GM19035 (cell line): ENCODE data around the gene ALK.

Experiments used
- ATAC-seq: cut with Tn5 transposase; IDR thresholded peaks from one replicate; pipeline ENCODE4 v1.9.1; 2021; ENCODE audit not compliant: unreplicated experiment

Gene ALK

DNA sequence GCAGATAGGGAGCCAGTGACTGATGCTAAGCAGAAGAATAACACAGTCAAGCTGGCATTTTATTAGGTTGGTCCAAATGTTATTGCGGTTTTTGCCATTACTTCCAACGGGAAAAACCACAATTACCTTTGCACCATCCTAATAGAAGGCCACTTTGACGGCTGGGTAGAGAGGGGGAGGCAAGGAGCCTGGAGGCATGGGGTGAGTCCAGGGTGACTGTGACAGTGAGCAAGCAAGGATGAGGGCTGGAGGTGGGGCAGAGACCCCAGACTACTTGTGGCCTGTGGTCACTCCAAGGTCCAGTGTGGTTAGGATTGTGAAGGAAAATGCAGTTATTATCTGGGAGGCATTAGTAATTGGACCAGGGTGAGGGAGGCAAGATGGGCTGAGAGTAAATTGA, 416.6 kb downstream of the ALK start:
- no peak for ATAC-seq

DNA sequence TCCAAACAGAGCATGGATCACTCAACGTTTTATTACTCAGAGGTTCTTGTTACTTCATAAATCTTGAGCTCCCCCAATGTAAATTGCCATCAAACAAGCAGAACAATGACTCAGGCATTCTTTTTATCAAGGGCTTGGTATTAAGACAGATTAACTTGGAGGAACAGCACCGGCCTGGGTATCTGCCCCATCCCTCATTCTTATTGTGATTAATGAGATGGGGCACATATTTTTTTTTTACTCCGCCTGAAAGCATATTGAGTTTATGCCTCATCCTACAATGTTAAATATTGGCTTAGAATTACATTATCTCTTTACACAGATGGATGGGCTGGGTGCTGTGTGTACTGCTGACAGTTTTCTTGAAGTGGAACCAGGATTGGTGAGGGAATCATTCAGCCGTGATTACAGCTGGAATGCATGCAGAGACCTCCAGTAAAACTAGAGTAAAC, 418.9 kb downstream of the ALK start:
- no peak for ATAC-seq

DNA sequence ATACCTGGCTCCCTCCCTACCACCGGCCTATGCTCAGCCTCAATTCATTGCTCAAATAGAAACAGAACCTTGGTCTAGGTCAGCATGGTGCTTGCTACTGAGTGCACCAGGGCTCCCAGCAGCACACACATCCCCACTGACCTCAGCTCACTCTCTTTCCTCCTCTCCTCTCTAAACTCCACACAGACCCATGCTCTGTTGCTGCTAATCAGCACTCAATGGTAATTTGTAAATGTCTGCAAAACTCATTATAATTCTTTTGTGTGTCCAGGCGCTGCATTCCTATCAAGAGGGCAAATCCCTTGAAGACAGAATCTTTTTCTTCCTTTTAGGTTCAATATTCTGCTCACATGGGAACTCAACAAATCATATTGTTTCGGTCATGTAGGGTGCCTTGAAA, 424.0 kb downstream of the ALK start:
- no peak for ATAC-seq

DNA sequence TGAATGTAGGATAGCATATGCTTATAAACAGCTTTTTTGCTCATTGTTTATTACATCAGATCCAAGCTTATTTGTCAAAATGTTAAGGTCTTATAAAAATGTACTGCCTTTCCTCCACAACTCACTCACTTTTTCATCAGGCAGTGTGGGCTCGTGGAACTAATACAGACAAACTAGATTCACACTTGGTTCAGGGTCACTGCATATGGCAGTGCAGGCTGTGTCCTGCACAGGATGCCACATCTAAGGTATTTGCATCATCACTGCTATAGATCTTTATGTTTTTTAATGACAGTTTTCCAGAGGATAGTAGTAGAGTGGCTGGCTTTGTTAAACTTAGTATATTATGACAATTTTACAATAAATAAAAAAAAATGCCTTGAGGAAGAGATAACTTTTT, 425.2 kb downstream of the ALK start:
- ATAC-seq: no peak

DNA sequence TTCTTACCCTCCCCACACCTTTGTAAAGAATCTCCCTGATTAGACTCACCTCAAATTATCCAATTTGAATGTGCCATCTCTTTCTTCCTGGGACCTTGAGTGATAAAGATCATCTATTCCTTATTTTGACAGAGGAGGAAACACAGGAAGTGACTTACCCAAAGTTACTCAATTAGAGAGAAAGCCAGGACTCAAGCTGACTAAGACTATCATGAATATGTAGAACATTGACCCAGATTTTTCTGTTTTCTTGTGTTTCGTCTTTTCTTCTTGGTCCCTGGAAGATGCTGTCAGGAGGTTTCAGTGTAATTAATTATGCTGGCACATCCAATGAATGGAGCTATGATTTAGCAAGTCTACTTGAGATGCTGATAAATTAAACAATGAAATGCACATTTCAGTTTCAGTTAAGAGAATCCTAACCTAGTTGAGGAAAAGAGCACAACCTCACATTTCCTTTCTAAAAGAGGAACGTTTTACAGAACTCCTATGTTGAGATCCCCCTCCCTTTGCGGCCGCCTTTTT, 425.8 kb downstream of the ALK start:
- no peak for ATAC-seq

DNA sequence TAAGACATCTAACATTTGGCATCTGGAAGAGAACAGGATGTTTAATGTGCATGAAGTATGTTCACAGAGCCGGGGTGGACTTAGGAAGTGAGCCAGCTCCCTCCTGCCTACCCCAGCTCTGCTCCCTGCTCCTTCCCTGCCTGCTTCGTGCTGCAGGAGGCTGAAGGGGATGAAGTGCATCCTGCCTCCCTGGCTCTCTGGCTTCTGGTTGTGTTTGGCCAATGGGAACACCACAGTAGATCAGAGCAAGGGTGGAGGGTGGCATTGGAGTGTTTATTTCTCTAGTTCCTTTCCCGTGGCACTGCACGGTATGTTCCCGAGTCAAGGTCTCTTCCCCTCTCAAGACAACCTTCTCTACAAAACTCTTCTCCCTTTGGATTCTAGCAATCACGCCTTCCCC, 426.3 kb downstream of the ALK start:
- ATAC-seq: no peak

DNA sequence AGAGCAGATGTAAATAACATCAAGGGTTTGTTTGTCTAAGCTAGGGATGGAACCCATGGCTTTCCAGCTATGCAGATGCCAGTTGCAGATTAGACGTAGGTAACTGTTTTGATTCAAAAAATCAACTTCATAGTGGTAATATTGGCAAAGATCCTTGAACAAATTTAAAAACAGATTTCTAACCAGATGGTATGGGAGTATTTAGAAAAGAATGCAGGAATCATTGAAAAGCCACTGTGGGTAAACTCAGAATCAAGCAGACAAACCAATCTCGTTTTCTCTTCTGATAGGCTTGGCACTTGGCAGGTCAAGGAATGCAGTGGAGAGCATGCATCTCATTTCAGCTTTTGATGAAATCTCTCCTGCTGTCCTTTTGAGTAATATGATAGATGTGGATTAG, 428.7 kb downstream of the ALK start:
- ATAC-seq: no peak

DNA sequence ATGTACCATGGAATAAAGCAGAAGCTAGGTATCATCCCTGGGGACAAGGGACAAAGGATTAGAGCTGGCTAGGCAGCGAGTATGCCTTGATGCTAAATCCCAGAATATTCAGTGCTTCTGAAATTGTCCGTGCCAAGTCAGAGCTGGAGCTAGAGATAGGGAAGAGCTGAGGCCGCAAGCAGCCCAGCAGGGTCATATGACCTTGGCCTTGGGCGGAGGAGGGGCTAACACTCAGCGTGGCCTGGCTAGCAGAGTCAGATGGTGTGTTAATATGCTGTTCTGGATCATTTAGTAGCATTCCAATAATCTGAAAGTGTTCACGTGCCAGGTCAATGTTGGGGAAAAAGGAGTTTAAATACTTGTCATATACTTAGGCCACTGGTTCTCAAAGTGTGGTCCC, 431.3 kb downstream of the ALK start:
- ATAC-seq: no peak

DNA sequence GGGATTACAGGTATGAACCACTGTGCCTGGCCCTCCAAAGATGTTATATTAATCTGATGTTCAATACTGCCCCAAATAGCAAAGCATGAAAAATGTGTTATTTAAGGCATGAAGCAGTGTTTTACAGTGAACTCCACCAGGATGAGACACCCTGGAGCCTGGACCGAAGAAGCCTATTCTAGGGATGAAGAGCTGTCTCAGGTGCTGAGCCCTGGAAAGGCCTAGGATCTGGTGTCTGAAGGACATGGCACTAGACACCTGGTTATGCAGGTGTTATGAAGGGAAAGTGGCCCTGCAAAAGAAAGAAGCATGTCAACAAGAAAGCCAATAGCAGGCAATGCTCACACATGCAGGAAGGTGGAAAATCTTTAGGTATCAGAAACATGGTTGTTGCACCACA, 431.8 kb downstream of the ALK start:
- no peak for ATAC-seq

DNA sequence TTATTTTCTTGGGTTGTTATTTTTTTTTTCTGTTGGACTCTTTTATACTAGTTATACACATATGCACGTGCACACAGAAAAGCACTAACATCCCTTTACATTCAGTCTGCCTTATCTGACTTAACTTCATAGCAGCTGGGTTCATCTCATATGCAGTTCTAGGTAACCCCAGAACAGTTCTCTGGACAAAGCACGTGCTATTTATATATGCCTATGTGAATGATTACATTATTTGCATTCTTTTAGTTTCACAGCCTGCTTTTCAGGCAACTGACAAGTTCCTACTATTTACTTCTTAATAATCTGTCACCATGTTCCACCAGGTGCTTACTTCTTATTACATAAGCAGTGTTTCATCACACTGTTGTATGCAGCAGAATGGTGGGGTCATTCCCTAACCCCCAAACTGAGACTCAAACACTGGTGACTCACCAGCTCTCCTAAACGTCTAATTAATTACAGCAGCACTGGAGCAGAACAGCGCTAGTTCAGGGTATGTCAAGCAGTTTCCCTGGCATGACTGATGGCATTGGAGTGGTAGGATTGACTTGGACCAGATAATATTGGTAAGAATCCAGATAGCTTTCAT, 433.3 kb downstream of the ALK start:
- ATAC-seq: no peak

DNA sequence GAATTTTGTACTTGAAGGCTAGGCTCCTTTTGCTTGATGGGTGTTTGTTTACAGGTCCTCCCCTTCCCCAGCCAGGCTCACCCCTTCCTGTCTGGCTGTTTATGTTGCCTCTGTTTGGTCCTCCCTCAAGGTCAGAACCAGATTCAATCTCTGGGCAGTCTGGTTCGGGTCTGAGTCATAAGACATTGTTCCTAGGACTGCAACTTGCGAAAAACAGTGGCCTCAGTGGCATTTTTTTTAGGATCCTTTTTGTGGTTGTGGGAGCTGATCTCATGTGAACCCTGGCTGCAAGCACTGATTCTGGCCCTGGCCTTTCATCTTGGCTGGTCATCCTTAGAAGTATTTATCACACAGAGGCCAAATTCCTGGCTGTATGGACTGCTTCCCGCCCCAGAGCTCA, 435.8 kb downstream of the ALK start:
- no peak for ATAC-seq

DNA sequence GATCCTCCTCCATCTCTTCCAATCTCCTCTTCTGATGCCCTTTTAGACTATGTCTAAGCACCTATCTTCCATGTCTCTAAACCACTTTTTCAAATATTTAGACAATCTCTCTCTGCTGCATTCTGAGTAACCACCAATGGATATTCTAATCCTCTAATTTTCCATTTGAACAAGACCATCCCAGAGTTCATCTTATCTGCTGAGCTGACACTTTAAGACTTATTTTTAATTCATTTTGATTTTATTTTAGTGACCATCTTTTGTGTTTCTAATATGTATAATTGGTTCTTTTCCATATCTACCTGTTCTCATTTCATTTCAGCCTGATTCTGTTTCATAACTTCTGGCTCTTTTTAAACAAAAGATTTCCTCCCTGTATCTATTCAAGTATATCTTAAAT, 436.3 kb downstream of the ALK start:
- ATAC-seq: no peak

DNA sequence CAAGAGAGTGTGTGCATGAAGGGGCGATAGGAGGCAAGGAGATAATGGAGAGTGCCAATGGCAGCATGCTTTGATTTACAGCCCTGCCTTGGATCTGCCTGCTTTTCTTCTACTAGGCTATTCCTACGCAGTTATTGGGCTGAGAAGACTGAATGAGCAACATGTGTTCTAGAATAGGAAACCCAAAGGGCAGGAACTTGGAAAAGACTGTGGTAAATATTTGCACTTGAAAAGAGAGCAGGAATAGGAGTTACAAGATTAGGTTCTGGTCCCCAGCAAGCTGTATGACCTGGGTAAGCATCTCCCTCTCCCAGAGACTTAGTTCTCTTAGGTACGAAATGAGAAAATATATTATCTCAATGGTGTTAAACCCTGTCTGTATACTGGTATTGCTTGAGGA, 438.5 kb downstream of the ALK start:
- ATAC-seq: no peak

DNA sequence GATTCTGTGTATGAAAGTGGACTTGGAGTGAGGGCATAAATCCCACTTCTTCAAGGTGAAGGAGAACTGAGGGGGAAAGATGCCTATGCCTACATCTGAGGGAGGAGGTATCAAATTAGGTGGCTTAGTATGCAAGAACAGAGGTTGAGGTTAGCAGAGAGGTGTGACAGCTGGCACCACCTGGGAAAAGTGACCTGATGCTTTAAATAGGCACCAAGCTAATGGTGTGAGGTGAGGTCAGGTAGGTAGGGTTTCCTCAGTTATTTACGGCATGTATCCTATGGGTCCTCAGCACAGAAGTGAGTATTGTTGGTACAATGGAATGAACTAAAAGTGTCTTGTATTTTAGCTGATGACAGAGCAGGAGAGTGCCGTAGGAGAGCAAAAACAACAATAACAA, 439.0 kb downstream of the ALK start:
- no peak for ATAC-seq

DNA sequence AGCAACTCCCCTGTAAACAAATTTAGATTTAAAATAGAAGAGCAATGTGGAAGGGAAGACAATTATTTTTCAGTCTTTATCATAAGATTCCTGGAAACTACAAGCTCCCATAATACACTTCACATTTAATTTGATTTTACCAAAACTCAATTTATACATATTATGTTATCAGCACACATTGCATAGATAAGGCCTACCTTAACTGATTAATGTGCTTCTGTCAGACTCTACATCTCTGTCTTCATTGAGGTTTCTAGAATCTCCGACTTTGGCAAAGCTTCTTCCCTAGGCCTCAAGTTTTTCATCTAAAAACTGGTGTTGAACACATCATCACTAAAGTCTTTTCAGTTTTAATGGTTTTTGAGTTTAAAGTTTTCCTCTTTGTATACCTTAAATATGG, 440.1 kb downstream of the ALK start:
- ATAC-seq: no peak

DNA sequence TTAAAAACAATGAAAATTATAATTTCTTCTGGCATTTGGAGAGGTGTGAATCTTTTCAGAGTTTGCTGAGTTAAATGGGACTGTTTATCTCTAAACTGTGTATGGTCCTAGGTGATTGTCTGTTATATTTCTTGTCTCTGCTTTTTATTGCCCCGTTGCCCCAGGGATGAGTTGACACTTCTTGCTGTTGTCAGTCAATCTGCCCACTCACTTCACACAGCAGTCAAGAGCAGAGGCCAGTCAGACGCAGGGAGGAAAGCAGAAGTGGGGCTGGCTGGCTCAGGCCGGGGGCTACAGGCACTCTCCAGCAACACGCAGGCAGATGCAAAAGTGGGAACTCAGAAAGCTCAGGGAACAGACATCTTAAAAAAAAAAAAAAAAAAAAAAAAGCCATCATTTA, 441.0 kb downstream of the ALK start:
- no peak for ATAC-seq

DNA sequence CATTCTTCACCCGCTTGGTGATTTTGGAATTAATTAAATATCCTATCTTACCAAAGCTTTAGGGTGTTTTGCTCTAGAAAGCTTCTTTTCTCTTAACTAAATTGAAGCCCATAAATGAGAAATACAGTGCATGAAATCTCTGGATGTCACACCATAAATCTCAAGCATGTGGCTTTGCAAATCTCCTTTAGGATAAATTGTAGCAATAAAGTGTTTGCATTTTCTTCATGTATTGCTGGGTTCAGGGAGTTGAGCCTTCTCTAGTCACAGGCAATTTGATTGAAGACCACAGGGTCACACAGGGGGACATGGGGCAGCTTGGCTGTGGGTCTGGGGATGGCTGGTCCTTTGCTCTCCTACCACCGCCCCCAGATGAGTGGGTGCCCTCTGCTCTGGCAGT, 442.0 kb downstream of the ALK start:
- ATAC-seq: no peak

DNA sequence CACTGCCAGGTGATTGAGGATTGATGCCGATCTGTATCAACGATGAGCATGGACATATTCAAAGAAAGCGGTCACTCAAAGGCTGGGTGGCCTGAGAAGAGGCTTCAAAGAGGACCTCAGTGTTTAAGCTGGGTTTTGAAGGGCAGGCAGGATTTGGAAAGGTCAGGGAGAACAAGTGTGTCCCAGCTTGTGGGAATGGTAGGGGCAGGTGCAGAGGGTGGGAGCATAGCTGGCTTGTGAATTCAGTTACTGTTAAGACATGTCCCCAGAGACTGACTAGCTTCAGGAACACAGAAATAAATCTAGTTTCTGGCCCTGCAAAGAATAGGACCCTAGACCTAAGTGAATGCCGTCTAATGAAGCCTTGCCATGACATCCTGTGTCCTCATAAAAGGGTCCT, 442.7 kb downstream of the ALK start:
- ATAC-seq: no peak

DNA sequence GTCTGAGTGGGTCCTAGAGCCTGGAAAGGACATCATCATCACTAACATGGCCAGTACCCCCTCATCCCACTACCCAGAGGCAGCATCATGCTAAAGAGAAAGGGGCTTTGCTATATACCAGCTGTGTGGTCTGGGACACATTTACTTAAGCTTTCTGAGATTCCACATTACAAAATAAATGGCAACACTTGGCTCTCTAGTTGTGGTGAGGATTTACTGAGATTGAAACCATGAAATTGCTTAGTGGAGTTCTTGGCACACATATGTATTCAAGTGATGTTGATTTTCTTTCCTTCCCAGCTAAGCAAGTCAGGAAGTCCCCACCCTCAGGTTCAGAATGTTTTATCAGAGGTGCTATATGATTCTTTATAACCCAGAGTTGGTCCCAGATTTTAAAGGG, 444.2 kb downstream of the ALK start:
- no peak for ATAC-seq

DNA sequence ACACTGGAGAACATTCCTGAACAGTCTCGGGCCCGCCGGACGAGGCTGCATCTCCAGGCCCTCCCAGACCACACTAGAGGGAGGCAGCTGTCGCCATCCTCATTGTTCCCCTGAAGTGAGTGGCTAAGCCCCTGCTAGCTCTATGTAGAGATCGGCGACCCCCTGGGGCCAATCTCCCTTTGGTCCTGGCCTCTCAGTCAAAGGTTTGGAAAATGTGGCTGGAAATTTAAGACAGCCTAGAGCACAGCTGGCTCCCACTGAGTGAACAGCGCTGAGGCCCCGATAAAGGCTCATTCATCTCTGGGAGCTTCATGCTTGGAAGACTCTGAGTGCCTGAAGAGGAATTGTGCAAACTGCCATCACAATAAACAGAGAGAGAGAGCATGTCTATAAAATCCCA, 445.9 kb downstream of the ALK start:
- ATAC-seq: no peak

DNA sequence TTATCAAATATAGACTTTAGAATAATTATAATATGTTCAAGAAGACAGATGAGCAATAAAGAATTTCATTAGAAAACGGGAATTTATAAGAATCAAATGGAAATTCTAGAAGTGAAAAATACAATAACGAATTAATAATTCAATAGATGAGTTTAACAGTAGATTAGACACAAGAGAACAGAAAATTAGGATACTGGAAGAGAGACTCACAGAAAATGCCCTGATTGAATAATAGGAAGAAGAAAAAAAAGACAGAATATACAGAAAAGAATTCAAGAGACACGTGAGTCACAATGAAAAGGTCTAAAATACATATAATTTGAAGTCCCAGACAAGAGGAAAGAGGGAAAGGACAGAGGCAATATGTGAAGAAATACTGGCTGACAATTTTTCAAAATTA, 451.4 kb downstream of the ALK start:
- ATAC-seq: no peak

DNA sequence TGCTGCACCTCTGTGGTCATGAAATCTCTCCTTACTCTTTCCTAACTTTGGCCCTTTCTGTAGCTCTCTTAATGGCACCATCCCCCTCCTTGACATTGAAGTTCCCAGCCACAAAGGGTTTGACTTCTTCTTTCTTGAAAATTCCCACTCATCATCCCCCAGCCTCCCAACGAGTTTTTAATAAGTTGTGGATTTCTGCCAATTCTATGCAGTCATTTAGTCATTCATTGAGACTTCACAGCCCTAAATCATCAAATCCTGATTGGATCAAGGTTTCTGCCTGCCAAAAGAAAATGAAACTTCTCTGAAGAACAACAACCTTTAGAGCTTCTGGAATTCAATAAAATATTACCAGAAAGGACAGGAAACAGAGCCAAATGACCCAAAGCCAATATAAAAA, 451.9 kb downstream of the ALK start:
- ATAC-seq: no peak

DNA sequence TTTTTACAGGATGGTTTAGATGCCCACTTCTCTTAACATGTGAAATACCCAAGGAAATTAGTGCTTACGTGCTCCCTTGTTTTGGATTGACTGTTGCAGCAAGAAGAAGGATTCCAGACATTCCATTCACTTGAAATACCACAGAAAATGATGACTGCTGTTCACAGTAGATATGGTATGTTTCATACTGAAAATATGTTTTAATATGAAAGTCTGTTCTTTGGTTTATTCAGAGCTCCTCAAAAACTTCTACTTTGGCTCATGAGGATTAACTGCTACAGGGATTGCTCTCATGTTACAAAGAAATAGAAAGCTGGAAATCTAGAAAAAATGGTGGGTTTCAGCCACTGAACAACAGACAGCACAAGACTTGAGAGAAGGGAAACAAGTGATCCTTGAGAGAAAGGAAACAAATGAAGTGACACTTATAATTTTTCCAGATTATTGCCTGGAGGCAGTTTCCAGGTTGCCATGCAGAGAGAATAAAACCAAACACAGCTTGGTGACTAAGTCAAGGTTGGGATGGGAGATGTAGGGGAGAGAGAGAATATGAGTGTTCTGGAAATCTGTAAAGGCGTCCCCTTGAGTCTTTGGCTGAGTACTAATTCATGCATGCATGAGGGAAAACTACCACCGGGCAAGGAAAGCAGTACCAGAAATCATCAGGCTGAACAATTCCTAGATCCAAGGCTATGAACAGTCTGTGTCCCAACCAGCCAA, 458.0 kb downstream of the ALK start:
- no peak for ATAC-seq
